Endodermal cell (in vitro differentiated cells): ENCODE data around the gene PDZD4. TPM values are rescaled to one million over a fixed set of nuclear protein-coding genes. Genes with fewer than 3 reads are reported as not detected.

ENCODE experiments used
- DNase-seq: peaks from one replicate; pipeline ENCODE4 v3.0.0-alpha.2; 2017
- H3K27ac ChIP-seq: 2 replicates; pipeline ENCODE4 v1.5.1; 2013; ENCODE audit warnings: mild to moderate bottlenecking, low read depth, low read length, moderate library complexity
- H3K27me3 ChIP-seq: 2 replicates; pipeline ENCODE4 v1.6.1; 2013; ENCODE audit warnings: mild to moderate bottlenecking, low read length, moderate library complexity; ENCODE audit not compliant: insufficient read depth, control insufficient read depth, poor library complexity, severe bottlenecking
- H3K36me3 ChIP-seq: 2 replicates; pipeline ENCODE4 v1.7.0; 2013; ENCODE audit warnings: mild to moderate bottlenecking, low read length, moderate library complexity; ENCODE audit not compliant: control insufficient read depth, insufficient read depth
- H3K4me1 ChIP-seq: one replicate; pipeline ENCODE4 v1.7.0; 2013; ENCODE audit warnings: low read length; ENCODE audit not compliant: control insufficient read depth, insufficient read depth
- H3K4me3 ChIP-seq: 2 replicates; pipeline ENCODE4 v1.5.1; 2013; ENCODE audit warnings: mild to moderate bottlenecking, low read length, moderate library complexity
- H3K9ac ChIP-seq: 2 replicates; pipeline ENCODE4 v1.6.1; 2013; ENCODE audit warnings: mild to moderate bottlenecking, low read length, moderate library complexity; ENCODE audit not compliant: poor library complexity, severe bottlenecking; ENCODE audit errors: extremely low read depth
- H3K9me3 ChIP-seq: 2 replicates; pipeline ENCODE4 v1.6.1; 2013; ENCODE audit warnings: mild to moderate bottlenecking, low read length, moderate library complexity; ENCODE audit not compliant: control insufficient read depth
- H3K27ac Mint-ChIP-seq: 2 replicates; pipeline ENCODE4 v1.8.0; 2020; ENCODE audit warnings: mixed read lengths
- H3K27me3 Mint-ChIP-seq: 2 replicates; pipeline ENCODE4 v1.8.0; 2021; ENCODE audit warnings: mild to moderate bottlenecking, mixed read lengths; ENCODE audit not compliant: insufficient read depth
- H3K36me3 Mint-ChIP-seq: 2 replicates; pipeline ENCODE4 v1.8.0; 2020; ENCODE audit warnings: low read depth, mixed read lengths
- H3K4me1 Mint-ChIP-seq: 2 replicates; pipeline ENCODE4 v1.8.0; 2020; ENCODE audit warnings: mixed read lengths
- H3K4me3 Mint-ChIP-seq: 2 replicates; pipeline ENCODE4 v1.8.0; 2020; ENCODE audit warnings: mild to moderate bottlenecking, moderate library complexity, mixed read lengths
- H3K9me3 Mint-ChIP-seq: 2 replicates; pipeline ENCODE4 v1.8.0; 2020; ENCODE audit warnings: mild to moderate bottlenecking, mixed read lengths
- CTCF ChIP-seq: fragments of 200-600 bp; sonication (generic); conservative IDR thresholded peaks from 2 replicates; pipeline ENCODE4 v1.5.0; 2021; ENCODE audit warnings: antibody characterized with exemption, mild to moderate bottlenecking
- WGBS, 2 experiments: methylation state at CpG; one replicate each; pipeline versions ENCODE4 v1.1.5 to v1.1.7; 2013; ENCODE audit warnings: missing lambda C conversion rate in 2 of 2, mixed read lengths in 1 of 2; ENCODE audit not compliant: insufficient coverage in 1 of 2, insufficient read length in 1 of 2; 5-methylcytosine and 5-hydroxymethylcytosine counted together
- total RNA-seq, 2 donors: library from RNA; stranded (reverse); fragmentation: NEBNext Ultra II Directional in 1 of 2; extraction: Animal tissue kit (Norgen Biotek cat#: 25700) in 1 of 2; gene quantifications; 2 replicates in 1 of 2; 3 replicates in 1 of 2; pipeline ENCODE4 v1.2.1, GENCODE V29; 2021

Gene PDZD4
- total RNA-seq, 2 donors from 2014 or later: 30.1 to 68.3 TPM

DNA sequence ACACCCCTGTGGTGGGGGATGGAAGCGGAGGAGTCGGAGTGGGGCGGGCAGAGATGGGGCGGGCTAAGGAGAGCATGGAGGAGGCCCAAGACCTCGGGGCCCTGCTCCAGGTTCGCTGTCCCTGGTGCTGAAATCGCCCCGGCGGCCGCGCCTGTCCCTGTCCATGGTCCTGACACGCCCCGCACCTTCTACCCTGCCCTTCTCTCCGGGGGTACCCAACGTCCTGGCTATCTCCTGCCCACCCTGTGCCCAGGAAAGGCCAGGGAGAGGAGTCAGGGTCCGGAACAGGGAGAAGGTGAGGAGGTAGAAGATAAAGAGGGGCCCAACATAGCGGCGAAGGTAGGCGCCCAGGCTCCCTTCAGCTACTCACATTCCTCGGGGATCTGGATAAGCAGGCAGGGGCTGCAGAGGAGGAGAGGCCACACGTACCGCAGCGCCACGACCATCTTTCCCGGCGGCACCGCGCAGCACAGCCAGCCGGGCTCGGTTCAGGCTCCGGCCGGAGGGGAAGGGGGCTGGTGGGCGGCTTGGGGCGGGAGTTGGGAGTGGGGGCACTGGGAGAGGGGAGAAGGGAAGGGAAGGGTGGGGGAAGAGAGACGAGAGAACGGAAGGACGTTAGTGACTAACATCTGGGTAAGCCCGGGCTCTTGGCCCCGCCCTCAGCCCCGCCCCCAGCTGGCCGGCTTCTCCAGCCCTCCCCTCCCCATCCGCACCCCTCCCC is 45.2 kb upstream of the PDZD4 start:
- H3K4me1 Mint-ChIP-seq: peaks cover 27% of the 10 kb centered on the region

DNA sequence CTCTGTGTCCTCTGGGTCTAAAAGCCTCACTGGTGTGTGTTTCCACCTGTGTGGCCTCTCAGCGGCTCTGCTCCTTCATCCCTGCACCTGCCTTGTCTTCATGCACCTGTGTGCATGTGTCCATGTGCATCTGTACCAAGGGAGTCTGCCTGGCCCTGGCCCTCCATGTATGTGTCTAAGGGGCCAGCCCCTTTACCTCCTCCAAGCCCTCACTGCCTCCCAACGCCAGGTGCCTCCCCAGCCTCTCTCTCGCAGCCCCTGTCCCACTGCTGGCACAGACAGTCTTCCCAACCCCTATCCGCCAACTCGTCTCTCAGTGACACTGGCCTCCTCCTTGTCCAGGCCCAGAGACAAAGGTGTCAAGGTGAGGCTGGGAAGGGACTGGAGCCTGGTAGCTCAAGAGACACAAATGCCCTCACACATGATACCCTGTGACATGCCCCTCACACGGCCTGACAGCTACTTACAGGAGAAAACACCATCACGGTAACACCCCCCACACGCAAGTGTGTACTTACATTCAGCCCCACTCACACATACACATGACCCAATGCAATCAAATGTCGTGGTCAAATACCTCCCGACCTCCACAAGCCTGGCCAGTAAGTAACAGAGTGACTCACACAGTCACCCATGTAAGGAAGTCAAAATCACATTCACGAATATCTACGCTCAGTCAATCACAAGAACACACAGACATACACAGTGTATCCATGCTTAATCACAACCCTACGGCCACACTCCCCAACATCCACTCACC is 44.2 kb upstream of the PDZD4 start:
- no peaks in the 10 kb centered on the region for H3K36me3 Mint-ChIP-seq
- H3K27me3 Mint-ChIP-seq: no peaks in the 10 kb centered on the region
- Histone ChIP-seq H3K9ac (no peak overlapping the region), H3K36me3 (no peaks in the 10 kb centered on the region), H3K4me3 (no peak overlapping the region), H3K27ac (no peak overlapping the region), H3K27me3 (no peaks in the 10 kb centered on the region), H3K4me1 (peaks cover 3% of the 10 kb centered on the region), H3K9me3 (no peaks in the 10 kb centered on the region)
- 82 to 100% methylated on average over 1 to 13 of the region's 13 CpGs for WGBS, 2 experiments
- DNase-seq: no peak
- H3K4me3 Mint-ChIP-seq: no peak overlapping the region
- peaks cover 60% of the 10 kb centered on the region for H3K9me3 Mint-ChIP-seq
- H3K27ac Mint-ChIP-seq: no peak overlapping the region
- no peak for TF ChIP-seq CTCF
- peaks cover 24% of the 10 kb centered on the region for H3K4me1 Mint-ChIP-seq

More for the DNA sequence above, 45.2 kb upstream of the PDZD4 start:
- Mint-ChIP-seq H3K9me3 (peaks cover 54% of the 10 kb centered on the region), H3K4me3 (peak overlapping the region; percentile 20), H3K27me3 (no peaks in the 10 kb centered on the region), H3K36me3 (no peaks in the 10 kb centered on the region), H3K27ac (no peak overlapping the region)
- peaks cover 3% of the 10 kb centered on the region for H3K4me1 ChIP-seq
- H3K27ac ChIP-seq: no peak overlapping the region
- no peaks in the 10 kb centered on the region for H3K27me3 ChIP-seq
- DNase-seq: peak; percentile 91
- H3K36me3 ChIP-seq: no peaks in the 10 kb centered on the region
- TF ChIP-seq CTCF: no peak
- H3K4me3 ChIP-seq: no peak overlapping the region
- no peaks in the 10 kb centered on the region for H3K9me3 ChIP-seq
- WGBS, 2 experiments: 0 to 2% methylated on average over 4 to 30 of the region's 42 CpGs
- H3K9ac ChIP-seq: no peak overlapping the region

GRCh38 chrX:153874085-153874365 is 43.7 kb upstream of the PDZD4 start:
- no peak for TF ChIP-seq CTCF
- DNase-seq: no peak
- Histone ChIP-seq H3K36me3 (no peaks in the 10 kb centered on the region), H3K9ac (no peak overlapping the region), H3K9me3 (no peaks in the 10 kb centered on the region), H3K27ac (peak overlapping the region; percentile 32), H3K4me3 (no peak overlapping the region), H3K4me1 (peaks cover 3% of the 10 kb centered on the region), H3K27me3 (no peaks in the 10 kb centered on the region)
- Mint-ChIP-seq H3K4me1 (peaks cover 18% of the 10 kb centered on the region), H3K27me3 (no peaks in the 10 kb centered on the region), H3K27ac (no peak overlapping the region), H3K4me3 (no peak overlapping the region), H3K36me3 (no peaks in the 10 kb centered on the region), H3K9me3 (peaks cover 63% of the 10 kb centered on the region)
- 63 to 86% methylated on average over 3 of the region's 3 CpGs for WGBS, 2 experiments
